Fibroblast of skin of left biceps (primary cell): Measurements from ENCODE around the gene USP31.

ENCODE experiments used
- DNase-seq, 2 experiments: peaks; one replicate each; pipeline ENCODE4 v3.0.0-alpha.2; 2013; ENCODE audit warnings: low read depth in 2 of 2

USP31 gene

GRCh38 chr16:23149267-23149992 lies at the start of gene USP31:
USP31 (minus strand) TSS chr16:23149452; CDS start chr16:23149270, 182 bp downstream.
- DNase-seq: peak; percentile 83 to 85

DNA sequence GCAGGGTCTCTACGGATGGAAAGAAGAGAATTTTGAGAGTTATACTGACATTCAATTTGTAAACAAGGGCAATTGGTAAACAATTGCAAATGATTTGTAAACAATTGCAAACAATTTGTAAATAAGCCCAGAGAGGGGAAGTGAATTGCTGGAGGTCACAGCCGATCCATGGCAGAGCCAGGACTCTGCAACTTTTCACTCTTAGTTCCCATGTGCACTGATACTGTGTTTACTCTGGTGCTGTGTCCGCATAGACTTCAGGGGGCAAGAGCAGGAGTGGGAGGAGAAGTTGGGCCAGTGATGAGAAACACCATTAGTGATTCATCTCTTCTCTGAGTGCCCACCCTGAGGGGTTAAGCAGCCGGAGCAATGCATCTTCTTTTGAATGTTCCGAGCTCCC lies 47.3 kb upstream of the USP31 start:
- no peak for DNase-seq

DNA sequence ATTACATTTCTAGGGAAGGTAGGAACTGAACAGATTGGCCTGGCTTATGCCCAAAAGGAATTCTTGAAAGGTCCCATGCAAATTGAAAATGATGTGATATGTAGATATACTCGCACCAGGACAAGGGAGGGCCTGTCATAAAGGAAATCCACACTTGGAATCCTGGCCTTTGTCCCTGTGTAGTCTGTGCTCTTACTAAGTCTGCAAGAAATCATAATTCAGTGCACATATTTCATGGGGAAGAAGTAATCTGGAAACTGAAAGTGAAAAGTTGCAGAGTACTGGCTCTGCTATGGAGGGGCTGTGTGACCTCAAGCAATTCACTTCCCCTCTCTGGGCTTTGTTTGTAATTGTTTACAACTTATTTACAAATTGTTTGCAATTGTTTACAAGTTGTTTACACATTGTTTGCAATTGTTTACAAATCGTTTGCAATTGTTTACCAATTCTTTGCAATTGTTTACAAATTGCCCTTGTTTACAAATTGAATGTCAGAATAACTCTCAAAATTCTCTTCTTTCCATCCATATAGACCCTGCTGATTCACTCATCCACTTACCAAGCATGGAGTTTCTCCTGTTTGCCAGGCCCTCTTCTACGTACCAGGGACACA lies 46.2 kb upstream of the USP31 start:
- DNase-seq: no peak

GRCh38 chr16:23194497-23195221 lies 45.4 kb upstream of the USP31 start:
- DNase-seq: no peak

DNA sequence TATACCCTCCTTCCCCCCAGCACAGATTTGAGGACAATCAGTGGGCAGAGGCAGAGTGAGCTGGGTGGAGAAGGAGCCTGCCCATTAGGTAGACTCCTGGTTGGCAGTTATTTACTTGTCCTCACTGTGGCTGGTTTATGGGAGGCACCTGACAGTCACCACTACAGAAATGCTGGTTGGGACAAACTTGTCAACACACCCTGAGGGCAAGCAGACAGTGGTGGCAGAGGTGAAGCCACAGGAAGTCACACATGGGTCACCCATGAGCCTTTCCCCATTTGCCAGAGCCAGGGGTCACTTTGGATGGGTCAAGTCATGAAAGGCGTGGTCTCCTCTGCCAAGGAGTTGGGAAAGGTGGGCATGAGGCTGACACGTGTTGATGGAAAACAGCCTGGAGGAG lies 39.7 kb upstream of the USP31 start:
- DNase-seq: no peak

DNA sequence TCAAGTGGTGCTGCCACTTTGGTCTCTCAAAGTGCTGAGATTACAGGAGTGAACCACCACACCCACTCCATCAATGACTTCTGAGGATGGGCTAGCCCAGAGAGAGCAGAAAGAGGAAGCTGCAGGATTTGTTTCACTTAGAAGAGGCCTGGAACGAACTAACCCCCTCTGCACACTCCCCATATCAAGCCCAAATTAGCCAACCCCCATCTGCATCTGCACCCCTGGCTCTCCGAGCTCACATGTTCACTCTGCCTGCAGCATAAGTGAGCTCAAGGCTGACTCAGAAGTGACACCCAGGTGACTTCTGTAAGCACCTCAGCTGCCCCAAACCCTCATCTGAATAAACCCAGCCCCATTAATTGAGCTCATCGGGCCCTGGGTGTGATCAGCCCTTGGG lies 38.1 kb upstream of the USP31 start:
- no peak for DNase-seq

- no peak for DNase-seq
These were observed 36.9 kb upstream of the USP31 start for GRCh38 chr16:23186171-23186570.

- no peak for DNase-seq
These were observed 36.4 kb upstream of the USP31 start for GRCh38 chr16:23185656-23186055.

GRCh38 chr16:23183543-23183862 lies 34.3 kb upstream of the USP31 start:
- DNase-seq: no peak

GRCh38 chr16:23182679-23183542 lies 33.7 kb upstream of the USP31 start, which contains the start of gene SCNN1G:
SCNN1G (plus strand) TSS chr16:23182745; CDS start chr16:23186272, 3,527 bp downstream.
- DNase-seq: no peak

DNA sequence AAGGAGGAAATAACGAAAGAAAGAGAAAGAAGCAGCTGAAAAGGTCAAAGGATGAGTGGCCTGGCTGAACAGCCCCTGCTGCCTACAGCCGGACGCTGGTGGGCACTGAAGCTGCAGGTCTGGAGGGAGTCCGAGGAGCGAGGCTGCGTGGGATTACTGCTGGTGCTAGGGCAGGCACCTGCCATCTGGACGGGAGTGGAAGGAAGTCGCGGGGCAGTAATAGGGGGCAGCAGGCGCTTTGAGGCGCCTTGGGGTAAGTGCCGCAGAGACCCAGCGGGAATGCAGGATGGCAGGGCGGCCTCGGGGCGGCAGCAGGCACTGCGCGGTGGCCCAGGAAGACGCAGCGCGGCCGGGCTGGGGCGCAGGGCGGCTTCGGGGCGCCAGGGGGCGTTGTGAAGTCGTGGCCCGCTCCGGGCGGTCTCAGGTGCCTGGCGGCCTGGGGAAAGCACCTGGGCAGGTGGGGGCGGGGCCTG lies 33.0 kb upstream of the USP31 start:
- DNase-seq: no peak

DNA sequence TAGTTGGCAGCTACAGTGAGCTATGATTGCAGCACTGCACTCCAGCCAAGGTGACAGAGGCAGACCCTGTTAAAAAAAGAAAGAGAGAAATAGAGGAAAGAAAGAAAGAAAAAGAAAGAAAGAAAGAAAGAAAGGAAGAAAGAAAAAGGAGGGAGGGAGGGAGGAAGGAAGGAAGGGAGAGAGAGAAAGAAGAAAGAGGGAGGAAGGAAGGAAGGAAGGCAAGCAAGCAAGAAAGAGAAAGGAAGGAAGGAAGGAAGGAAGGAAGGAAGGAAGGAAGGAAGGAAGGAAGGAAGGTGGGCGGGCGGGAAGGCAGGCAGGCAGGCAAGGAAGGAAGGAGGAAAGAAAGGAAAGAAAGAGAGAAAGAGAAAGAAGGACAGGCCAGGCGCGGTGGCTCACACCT lies 32.3 kb upstream of the USP31 start:
- no peak for DNase-seq

DNA sequence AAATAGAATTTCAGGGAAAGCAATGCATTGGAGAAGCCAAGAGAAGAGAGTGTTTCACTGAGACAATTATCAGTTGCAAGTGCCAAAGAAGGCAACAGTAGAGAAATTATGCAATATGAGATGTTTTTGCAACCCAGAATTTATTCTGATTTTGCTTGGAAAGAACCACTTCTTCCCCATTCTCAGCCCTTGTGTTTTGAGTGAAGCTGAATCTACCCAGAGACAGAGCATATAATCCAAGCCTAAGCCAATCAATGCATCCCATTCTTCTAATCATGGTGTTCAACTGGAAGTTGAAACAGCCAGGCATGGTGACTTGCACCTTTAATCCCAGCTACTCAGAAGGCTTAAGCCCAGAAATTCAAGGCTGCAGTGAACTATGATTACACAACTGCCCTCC lies 26.4 kb upstream of the USP31 start:
- DNase-seq: no peak

DNA sequence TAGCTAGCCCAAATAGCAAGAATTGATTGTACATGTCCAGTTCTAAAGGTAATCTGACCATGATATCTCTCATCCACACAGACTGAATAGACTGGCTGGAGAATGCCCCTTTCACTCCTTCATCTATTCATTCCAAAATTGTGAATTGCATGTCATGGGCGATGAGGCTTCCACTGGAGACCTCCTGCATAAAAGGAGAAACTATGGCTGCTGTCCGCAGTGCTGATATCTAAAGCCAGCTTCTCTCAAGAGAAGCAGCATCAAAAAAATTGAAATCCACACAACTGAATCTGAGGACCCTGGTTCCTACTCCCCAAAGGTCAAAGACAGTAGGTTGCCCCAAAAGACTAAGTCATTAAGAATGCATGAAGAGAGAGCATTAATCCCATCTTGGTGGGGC lies 25.4 kb upstream of the USP31 start:
- no peak for DNase-seq

GRCh38 chr16:23172994-23173393 lies 23.7 kb upstream of the USP31 start:
- no peak for DNase-seq

DNA sequence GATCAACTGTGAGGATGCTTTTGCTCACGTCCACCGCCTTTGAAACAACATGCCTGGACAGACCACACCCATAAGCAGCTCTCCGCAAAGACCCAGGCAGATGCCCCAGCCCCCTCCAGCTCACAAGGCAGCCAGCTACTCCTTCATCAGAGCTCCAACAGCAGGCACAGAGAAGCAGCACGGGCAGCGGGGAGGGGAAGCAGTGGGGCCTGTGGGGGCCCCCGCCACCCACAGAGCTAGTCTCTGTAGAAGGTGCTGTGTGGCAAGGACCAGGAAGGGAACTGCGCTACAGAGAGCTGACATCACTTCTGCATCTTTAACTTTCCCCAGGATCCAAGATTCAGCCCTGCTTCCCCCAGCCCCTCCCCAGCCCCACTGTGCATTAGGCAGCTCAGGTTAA lies 23.3 kb upstream of the USP31 start:
- DNase-seq: no peak

GRCh38 chr16:23164736-23165135 lies 15.5 kb upstream of the USP31 start:
- no peak for DNase-seq

DNA sequence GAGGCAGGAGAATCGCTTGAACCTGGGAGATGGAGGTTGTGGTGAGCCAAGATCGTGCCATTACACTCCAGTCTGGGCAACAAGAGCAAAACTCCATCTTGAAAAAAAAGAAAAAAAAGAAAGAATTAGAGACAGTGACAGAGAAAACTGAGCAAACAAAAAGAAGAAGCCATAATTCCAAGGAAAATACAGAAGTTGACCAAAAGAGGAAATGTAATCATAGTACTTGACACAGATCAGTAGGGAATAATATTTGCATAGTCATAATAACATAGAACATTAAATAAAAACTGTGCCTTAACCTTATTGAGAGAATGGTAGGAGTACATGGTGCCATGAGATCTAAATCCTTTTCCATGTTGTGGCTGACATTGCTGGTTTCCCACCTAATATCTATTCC lies 14.7 kb upstream of the USP31 start:
- no peak for DNase-seq

GRCh38 chr16:23160574-23160973 lies 11.3 kb upstream of the USP31 start:
- no peak for DNase-seq

DNA sequence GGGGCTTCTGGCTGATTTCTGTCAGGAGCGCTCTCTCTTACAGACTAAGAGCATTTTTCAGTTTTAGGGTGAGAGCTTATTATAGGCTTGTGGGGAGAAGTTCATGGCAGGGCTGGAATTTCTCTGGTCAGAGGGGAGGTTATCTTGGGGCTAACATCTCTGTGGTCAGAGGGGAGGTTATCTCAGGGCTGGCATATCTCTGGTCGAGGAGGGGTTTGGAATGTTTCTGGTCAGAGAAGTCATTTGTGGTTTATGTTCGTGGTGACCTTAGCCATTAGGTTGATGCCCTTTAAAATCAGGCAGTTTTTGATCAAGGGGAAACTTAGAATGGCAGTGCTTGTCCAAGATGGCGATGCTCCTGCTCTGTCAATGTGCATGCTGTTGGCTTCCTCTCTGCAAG lies 10.8 kb upstream of the USP31 start:
- no peak for DNase-seq

DNA sequence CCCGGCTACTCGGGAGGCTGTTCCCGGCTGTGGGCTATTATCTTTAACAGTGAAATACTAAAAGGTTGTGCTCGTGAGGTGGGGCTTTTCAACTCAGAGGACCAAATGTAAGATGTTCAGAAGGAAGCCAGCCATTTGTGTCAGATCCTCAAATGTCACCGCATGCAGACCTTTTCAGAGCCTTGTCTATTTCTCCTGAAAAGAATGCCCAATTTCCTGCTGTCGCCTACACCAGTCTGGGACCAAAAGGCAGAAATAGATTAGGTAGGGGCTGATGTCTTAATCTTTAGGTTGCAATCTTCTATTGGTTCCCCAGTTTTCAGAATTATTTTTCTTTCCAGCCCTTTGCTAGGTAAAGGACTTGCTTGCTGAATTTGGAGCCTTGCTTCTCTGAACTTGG lies 8.9 kb upstream of the USP31 start:
- DNase-seq: no peak

DNA sequence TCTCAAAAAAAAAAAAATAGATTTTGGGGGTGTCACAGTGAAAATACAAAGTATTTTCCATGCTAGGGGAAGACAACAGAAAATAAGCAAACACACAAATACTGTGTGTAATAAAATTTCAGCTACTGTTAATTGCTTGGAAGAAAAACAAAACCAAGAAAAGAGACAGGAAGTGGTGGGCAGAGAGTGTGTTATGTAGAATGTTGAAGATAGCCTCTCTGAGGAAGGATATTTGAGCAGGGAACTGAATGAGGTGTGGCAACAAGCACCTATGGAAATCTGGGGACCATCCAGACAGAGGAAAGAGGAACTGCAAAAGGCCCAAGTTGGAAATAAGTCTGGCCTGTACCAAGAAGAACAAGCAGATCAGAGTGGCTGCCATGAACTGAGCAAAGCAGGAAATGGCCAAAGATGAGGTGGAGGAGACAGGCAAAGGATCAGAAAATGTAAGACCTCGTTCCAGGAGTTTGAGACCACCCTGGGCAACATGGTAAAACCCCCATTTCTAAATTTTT lies 7.8 kb upstream of the USP31 start:
- no peak for DNase-seq
